HG03565 (cell line): ENCODE measurements around the gene TICRR.
A peak's percentile ranks its signal among the peaks of the same experiment; 100 is the strongest.
"Not testable (repeated sequence)": the region's sequence is repeated elsewhere in the genome, so short reads cannot be mapped to it uniquely, and the experiment has no call there.

Source experiments
- ATAC-seq: cut with Tn5 transposase; IDR thresholded peaks from one replicate; pipeline ENCODE4 v1.9.1; 2021; ENCODE audit warnings: mild to moderate bottlenecking, moderate library complexity; ENCODE audit not compliant: unreplicated experiment

The TICRR gene

DNA sequence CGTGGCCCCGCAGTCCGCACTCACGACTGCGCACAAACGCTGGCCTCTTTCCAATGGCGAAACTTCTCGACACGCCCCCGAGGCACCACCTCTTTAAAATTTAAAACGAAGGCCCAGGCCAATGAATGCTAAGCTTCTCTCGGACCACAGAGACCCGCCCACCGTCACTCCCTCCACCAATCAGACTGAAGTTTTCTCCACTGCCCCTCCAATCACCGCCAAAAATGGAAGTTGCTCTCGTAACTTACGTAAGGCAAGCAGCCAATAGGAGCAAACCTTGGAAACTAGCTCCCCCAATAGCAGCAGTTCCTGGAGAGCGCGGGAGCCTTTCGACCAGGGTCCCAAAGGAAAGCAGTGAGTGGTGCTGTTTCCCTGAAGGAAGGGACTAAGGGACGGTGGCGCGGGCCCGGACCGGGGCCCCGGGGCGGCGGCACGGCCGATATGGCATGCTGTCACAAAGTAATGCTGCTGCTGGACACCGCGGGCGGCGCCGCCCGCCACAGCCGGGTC is at the start of gene TICRR:
TICRR (plus strand) TSS at position 324 of the 510 bp plus-strand sequence; CDS start at position 442, 118 bp downstream.
- peak; percentile 92 for ATAC-seq

GRCh38 chr15:89526181-89526580 is 49.1 kb upstream of the TICRR start:
- ATAC-seq: no peak

GRCh38 chr15:89526601-89527441 is 48.4 kb upstream of the TICRR start:
- ATAC-seq: no peak

DNA sequence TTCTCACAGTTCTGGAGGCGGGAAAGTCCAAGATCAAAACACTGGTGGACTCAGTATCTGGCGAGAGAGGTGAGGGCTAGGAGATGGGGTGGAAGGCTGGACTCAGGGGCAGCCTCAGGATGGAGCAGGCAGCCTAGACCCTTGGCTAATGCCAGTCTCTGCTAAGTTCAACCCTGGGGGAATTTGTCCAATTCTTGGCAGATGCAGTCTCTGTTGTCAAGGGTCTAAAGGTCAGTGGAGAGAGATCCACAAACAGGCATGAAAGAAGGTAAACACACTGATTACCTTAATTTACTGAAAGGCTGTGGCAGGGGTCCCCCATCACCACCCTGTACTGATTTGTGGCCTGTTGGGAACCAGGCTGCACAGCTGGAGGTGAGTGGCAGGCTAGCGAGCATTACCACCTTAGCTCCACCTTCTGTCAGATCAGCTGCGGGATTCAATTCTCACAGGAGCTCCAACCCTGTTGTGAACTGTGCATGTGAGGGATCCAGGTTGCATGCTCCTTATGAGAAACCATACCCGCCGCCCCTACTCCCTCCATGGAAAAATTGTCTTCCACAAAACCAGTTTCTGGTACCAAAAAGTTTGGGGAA is 46.4 kb upstream of the TICRR start:
- ATAC-seq: no peak

DNA sequence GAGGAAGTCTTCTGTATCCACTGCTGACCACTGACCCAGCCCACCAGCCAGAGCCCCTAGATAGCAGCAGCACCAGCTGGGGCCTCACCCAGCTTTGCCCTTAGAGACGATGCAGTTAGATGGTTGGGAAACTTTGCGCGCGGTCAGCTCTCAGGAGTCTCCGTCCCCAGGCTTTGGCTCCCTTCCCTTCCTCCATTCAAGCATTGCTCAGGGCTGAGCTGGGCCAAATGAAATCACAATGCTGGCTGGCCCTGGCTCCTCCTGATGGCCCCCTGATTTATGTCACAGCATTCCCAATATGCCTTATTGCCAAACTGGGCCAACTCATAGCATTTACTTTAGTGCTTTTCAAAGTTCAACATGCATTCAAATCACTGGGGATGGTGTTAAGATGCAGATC is 44.3 kb upstream of the TICRR start:
- ATAC-seq: no peak

GRCh38 chr15:89531796-89532537 is 43.3 kb upstream of the TICRR start:
- ATAC-seq: no peak

GRCh38 chr15:89533861-89534544 is 41.3 kb upstream of the TICRR start:
- no peak for ATAC-seq

- ATAC-seq: no peak
These were observed 36.2 kb upstream of the TICRR start for GRCh38 chr15:89539027-89539426.

- ATAC-seq: no peak
These were observed 32.9 kb upstream of the TICRR start for GRCh38 chr15:89542369-89542768.

GRCh38 chr15:89543389-89543788 is 31.9 kb upstream of the TICRR start:
- no peak for ATAC-seq

- ATAC-seq: not testable (repeated sequence)
These were observed 26.1 kb upstream of the TICRR start for GRCh38 chr15:89549138-89549537.

DNA sequence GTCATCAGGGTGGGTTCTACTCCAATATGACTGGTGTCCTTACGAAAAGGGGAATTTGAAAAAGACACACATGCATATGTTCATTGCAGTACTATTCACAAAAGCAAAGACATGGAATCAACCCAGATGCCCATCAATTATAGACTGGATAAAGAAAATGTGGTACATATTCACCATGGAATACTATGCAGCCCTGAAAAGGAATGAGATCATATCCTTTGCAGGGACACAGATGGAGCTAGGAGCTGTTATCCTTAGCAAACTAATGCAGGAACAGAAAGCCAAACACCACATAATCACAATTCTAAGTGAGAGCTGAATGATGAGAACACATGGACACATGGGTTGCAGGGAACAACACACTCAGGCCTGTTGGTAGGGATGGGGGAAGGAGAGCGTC is 24.8 kb upstream of the TICRR start:
- no peak for ATAC-seq

DNA sequence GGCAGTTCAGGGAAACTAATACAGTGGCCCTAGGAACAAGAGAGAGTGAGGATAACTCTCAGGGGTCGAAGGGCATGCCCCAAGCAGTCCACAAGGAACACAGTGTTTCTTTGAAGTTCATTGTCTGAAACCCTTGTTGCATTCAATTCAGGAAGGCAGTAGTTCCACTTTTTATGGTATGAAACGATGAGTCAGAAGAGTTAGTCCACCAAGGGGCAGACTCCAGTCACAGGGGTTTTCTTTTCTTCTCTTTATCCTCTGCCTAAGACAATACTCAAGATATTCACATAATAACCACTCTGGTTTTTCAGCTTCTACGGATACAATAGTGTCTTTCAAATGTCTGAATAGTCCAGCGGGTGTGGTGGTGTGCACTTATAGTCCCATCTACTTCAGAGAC is 23.7 kb upstream of the TICRR start:
- peak; percentile 68 for ATAC-seq

GRCh38 chr15:89553632-89554031 is 21.6 kb upstream of the TICRR start:
- no peak for ATAC-seq

DNA sequence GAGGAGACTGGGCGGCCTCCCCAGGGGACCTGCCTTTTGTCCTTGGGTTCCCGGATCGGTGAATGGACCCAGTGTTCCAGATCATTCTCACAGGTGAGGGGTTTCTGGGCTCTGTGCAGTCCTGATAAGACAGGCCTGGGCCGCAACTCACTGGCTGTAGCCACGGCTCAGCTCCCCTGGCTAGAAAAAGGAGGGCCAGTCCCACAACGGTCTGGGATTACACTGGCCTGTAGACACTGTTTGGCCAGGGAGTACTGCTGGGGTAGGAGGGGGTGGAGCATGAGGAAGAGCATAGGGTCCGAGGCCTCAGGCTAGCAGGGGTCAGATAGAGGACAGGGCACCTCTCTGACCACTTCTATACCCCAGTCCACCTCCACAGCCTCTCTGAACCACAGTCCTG is 21.0 kb upstream of the TICRR start:
- no peak for ATAC-seq

- no peak for ATAC-seq
These were observed 19.5 kb upstream of the TICRR start for GRCh38 chr15:89555768-89556167.

GRCh38 chr15:89556413-89557262 is 18.6 kb upstream of the TICRR start:
- ATAC-seq: no peak

- ATAC-seq: no peak
These were observed 15.5 kb upstream of the TICRR start for GRCh38 chr15:89559769-89560264.

DNA sequence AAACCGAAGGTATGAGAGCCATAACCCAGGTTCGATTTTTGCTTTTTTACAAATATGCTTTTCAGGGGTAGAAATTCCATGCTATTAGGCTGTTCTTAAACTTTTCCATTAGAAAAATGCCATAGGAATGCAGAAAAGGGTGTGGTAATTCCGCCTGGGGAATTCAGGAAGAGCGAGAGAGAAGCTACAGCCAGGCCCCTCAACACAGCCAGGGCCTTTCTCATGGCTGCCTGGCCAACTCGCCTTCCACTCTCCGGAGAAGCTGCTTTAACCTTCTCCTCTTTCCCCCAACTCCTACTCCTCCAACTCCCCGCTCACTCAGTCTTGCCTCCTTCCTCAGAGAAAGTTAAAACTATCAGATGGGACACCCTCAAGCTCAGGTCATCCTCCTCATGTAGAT is 9.1 kb upstream of the TICRR start:
- ATAC-seq: no peak
